T-cell (primary cell): Measurements from ENCODE around the gene CNKSR3. TPM values are rescaled to one million over a fixed set of nuclear protein-coding genes. Genes with fewer than 3 reads are reported as not detected.

Experiments used
- ATAC-seq, 4 experiments: fragments of 200-7000 bp in 3 of 4; fragments of 150-1000 bp in 1 of 4; cut with Tn5 transposase; replicated peaks in 1 of 4; 1 replicate in 3 of 4; 2 replicates in 1 of 4; pipeline ENCODE4 v1.10.0; 2021; ENCODE audit warnings: moderate library complexity in 3 of 4, mild to moderate bottlenecking in 2 of 4, moderate number of reproducible peaks in 1 of 4
- CTCF ChIA-PET, 2 donors: fragments of 300-600 bp; sonication (Branson Sonifier 250); formaldehyde crosslinking; loops; one replicate each; lab custom pipeline; 2022; ENCODE audit warnings: antibody characterized with exemption in 2 of 2; lab: Charles Lee
- POLR2A ChIA-PET, 2 donors: fragments of 300-600 bp; sonication (Branson Sonifier 250); formaldehyde crosslinking; loops; one replicate each; lab custom pipeline; 2022; ENCODE audit warnings: antibody characterized with exemption in 2 of 2; lab: Charles Lee
- DNase-seq, 35 experiments: peaks; one replicate each; pipeline versions ENCODE4 v3.0.0 to v3.0.0-alpha.2; 2013 to 2023
- H3K27ac ChIP-seq: one replicate; pipeline ENCODE4 v1.5.1; 2013; ENCODE audit warnings: low read length
- H3K27me3 ChIP-seq, 2 experiments: replicated peaks in 1 of 2; 1 replicate in 1 of 2; 2 replicates in 1 of 2; pipeline versions ENCODE4 v1.6.1 to v1.7.0; 2013; ENCODE audit warnings: low read length in 1 of 2, mixed read lengths in 1 of 2; ENCODE audit not compliant: control insufficient read depth in 2 of 2, insufficient read depth in 2 of 2; ENCODE audit errors: extremely low read depth in 1 of 2
- H3K36me3 ChIP-seq, 2 donors: 1 replicate in 1 of 2; 2 replicates in 1 of 2; pipeline versions ENCODE4 v1.6.1 to v1.7.0; 2013; ENCODE audit warnings: low read length in 1 of 2; ENCODE audit not compliant: control insufficient read depth in 2 of 2, insufficient read depth in 1 of 2; ENCODE audit errors: extremely low read depth in 1 of 2
- H3K4me1 ChIP-seq, 2 experiments: 1 replicate in 1 of 2; 2 replicates in 1 of 2; pipeline versions ENCODE4 v1.6.1 to v1.7.0; 2013; ENCODE audit warnings: low read length in 2 of 2, mixed read lengths in 1 of 2; ENCODE audit not compliant: insufficient read depth in 2 of 2, control insufficient read depth in 1 of 2; ENCODE audit errors: extremely low read depth in 1 of 2
- H3K4me3 ChIP-seq, 2 donors: 1 replicate in 1 of 2; 2 replicates in 1 of 2; pipeline versions ENCODE4 v1.5.1 to v1.7.0; 2013; ENCODE audit warnings: mild to moderate bottlenecking in 2 of 2, low read length in 1 of 2, moderate library complexity in 1 of 2; ENCODE audit not compliant: control insufficient read depth in 1 of 2; ENCODE audit errors: extremely low read depth in 1 of 2
- H3K9me3 ChIP-seq: 2 replicates; pipeline ENCODE4 v1.7.0; 2013
- H3K27ac Mint-ChIP-seq, 2 donors: one replicate each; pipeline ENCODE4 v1.8.0; 2020 to 2021; ENCODE audit warnings: mild to moderate bottlenecking in 2 of 2, mixed read lengths in 2 of 2
- H3K27me3 Mint-ChIP-seq, 2 donors: one replicate each; pipeline ENCODE4 v1.8.0; 2021 to 2022; ENCODE audit warnings: mixed read lengths in 2 of 2
- H3K36me3 Mint-ChIP-seq: one replicate; pipeline ENCODE4 v1.8.0; 2021; ENCODE audit warnings: mixed read lengths
- H3K4me1 Mint-ChIP-seq, 3 donors: one replicate each; pipeline ENCODE4 v1.8.0; 2020 to 2022; ENCODE audit warnings: mixed read lengths in 3 of 3, mild to moderate bottlenecking in 1 of 3
- H3K4me3 Mint-ChIP-seq, 3 donors: one replicate each; pipeline ENCODE4 v1.8.0; 2020 to 2022; ENCODE audit warnings: mild to moderate bottlenecking in 3 of 3, mixed read lengths in 3 of 3, moderate library complexity in 3 of 3
- H3K9me3 Mint-ChIP-seq, 3 donors: one replicate each; pipeline ENCODE4 v1.8.0; 2020 to 2022; ENCODE audit warnings: mixed read lengths in 3 of 3
- WGBS: methylation state at CpG from one replicate; pipeline ENCODE4 v1.1.5; 2013; ENCODE audit warnings: missing lambda C conversion rate; ENCODE audit not compliant: insufficient coverage; 5-methylcytosine and 5-hydroxymethylcytosine counted together
- total RNA-seq, 35 experiments: library from RNA in 6 of 35; stranded (reverse) in 6 of 35; fragments of 120-200 nt in 1 of 35; gene quantifications; one replicate each; pipeline versions ENCODE4 v1.2.1 to v1.2.4 and lab custom pipeline; 2013 to 2026

Gene CNKSR3
- total RNA-seq, 5 donors from 2014 or later (not counting 1 experiment from before 2014, with no cell fraction given) = 0.05 to 0.35 (median 0.20) TPM

DNA sequence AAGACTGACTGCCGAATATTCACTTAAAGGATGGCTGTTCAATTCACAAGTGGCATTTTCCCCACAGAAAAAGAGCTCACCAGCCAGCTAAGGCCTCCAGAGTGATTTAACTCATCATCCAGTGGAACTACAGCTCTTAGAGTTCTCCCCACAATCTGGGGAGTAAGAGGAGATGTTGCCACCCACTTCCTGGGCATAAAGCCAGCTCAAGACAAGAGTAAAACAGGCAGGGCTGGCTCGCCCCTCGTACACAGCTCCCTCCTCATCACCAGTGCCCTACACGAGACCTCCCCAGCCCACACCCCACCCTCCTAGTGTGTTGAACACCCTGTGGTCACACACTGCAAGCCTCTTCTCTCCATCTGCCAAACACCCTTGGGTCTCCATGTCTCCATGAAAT, 106.7 kb downstream of the CNKSR3 start:
- no peak overlapping the region for H3K27ac ChIP-seq
- Mint-ChIP-seq H3K9me3 (no peaks in the 10 kb centered on the region), H3K4me1 (peaks cover 0 to 2% (median 0%) of the 10 kb centered on the region in 3 donors), H3K27me3 (peaks cover 0 to 2% of the 10 kb centered on the region in 2 donors), H3K4me3 (no peak overlapping the region), H3K36me3 (no peaks in the 10 kb centered on the region), H3K27ac (no peak overlapping the region)
- no peaks in the 10 kb centered on the region for H3K36me3 ChIP-seq
- no peaks in the 10 kb centered on the region for H3K27me3 ChIP-seq
- ATAC-seq (no peak), DNase-seq (no peak)
- H3K4me3 ChIP-seq = no peak overlapping the region
- no peaks in the 10 kb centered on the region for H3K9me3 ChIP-seq
- no peaks in the 10 kb centered on the region for H3K4me1 ChIP-seq
- POLR2A ChIA-PET = no interaction called here
- 9% methylated on average over 3 of the region's 4 CpGs for WGBS
- CTCF ChIA-PET = no interaction called here

DNA sequence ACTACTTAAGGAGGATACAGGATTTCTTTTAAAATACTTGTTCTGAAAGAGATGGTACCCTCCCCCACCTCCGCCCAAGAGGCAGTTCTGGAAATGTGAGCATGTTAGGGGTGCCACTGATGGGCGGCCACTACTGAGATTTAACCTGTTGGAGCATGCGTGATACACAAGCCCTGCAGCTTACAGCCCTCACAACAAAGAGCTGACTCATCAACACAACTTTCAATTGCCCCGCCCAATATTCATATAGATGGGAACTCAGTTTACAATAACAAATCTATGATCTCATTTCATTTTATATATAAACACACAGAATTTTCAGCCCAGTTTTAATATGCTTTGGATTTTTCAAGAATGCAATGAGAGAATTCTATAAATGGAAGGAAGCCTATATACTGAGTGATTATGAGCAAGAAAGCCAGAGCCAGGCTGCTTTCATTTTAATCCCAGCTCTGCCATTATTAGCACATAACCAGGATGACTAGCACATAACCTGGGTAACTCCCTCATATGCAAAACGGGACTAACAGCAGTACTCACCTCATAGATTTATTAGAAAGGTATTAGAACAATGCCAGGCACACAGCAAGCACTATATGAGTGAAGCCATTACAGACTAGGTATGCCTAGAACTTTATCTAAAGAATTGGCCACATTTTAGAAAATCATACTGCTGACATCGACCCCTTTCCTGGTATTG, 108.3 kb downstream of the CNKSR3 start:
- Mint-ChIP-seq H3K27ac (no peak overlapping the region), H3K9me3 (no peaks in the 10 kb centered on the region), H3K4me1 (peaks cover 0 to 2% (median 0%) of the 10 kb centered on the region in 3 donors), H3K36me3 (no peaks in the 10 kb centered on the region), H3K27me3 (peaks cover 0 to 2% of the 10 kb centered on the region in 2 donors), H3K4me3 (no peak overlapping the region)
- ChIA-PET POLR2A (no interaction called here), CTCF (interaction anchor here in 1 of 2 donors (0.6 kb wide), 1 partner anchor 17 kb away, joined by 3 read pairs; no protein-coding TSS in a partner anchor)
- Histone ChIP-seq H3K4me3 (no peak overlapping the region), H3K4me1 (no peaks in the 10 kb centered on the region), H3K27ac (no peak overlapping the region), H3K9me3 (no peaks in the 10 kb centered on the region), H3K36me3 (no peaks in the 10 kb centered on the region), H3K27me3 (no peaks in the 10 kb centered on the region)
- DNase-seq (no peak), ATAC-seq (no peak)
- WGBS = 60% methylated on average over 1 of the region's 6 CpGs

- Histone ChIP-seq H3K36me3 (no peaks in the 10 kb centered on the region), H3K27me3 (no peaks in the 10 kb centered on the region), H3K9me3 (no peaks in the 10 kb centered on the region), H3K27ac (no peak overlapping the region), H3K4me3 (no peak overlapping the region), H3K4me1 (no peaks in the 10 kb centered on the region)
- 74% methylated on average over 3 of the region's 5 CpGs for whole genome bisulfite sequencing
- Mint-ChIP-seq H3K4me3 (no peak overlapping the region), H3K27me3 (no peaks in the 10 kb centered on the region), H3K27ac (no peak overlapping the region), H3K4me1 (peaks cover 0 to 2% (median 2%) of the 10 kb centered on the region in 3 donors), H3K9me3 (no peaks in the 10 kb centered on the region), H3K36me3 (no peaks in the 10 kb centered on the region)
- POLR2A ChIA-PET = no interaction called here
- DNase-seq (no peak), ATAC-seq (no peak)
- CTCF ChIA-PET = no interaction called here
Observed at GRCh38 chr6:154399097-154399496, 111.4 kb downstream of the CNKSR3 start.

DNA sequence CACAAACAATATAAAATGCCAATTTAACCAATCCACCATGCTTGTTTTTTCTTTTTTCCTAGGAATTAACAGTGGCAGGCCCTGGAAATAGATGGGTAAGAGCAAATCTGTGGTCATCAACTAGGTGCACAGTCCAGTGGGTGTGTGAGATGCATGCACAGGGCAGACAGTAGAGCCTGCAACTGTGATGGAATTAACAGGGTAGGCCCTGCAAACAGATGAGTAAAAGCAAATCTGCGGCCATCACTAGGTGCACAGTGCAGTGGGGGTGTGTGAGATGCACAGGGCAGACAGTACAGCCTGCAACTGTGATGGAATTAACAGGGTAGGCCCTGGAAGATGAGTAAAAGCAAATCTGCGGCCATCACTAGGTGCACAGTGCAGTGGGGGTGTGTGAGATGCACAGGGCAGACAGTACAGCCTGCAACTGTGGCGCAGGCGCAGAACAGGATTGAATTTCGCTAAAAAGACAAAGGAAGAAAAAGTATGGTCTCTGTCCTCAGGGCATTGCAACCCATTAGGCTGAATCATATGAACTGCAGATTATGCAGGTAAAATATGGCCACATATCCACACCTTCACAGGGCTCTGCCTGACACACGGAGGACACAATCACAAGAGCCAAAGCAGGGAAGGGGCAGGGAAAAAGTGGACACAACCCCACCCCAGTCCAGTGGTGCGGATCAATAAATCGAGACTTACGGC, 112.8 kb downstream of the CNKSR3 start:
- Mint-ChIP-seq H3K27ac (no peak overlapping the region), H3K9me3 (no peaks in the 10 kb centered on the region), H3K4me1 (peaks cover 0 to 2% (median 0%) of the 10 kb centered on the region in 3 donors), H3K27me3 (no peaks in the 10 kb centered on the region), H3K36me3 (no peaks in the 10 kb centered on the region), H3K4me3 (no peak overlapping the region)
- H3K27me3 ChIP-seq = peaks cover 0 to under 1% of the 10 kb centered on the region in 2 experiments
- no peaks in the 10 kb centered on the region for H3K4me1 ChIP-seq
- H3K4me3 ChIP-seq = no peak overlapping the region
- 92% methylated on average over 3 of the region's 9 CpGs for WGBS
- DNase-seq = no peak
- POLR2A ChIA-PET = interaction anchor here in 1 of 2 donors (0.6 kb wide), 1 partner anchor 22 kb away, joined by 5 read pairs; no protein-coding TSS in a partner anchor
- H3K9me3 ChIP-seq = no peaks in the 10 kb centered on the region
- ATAC-seq = no peak
- CTCF ChIA-PET = no interaction called here
- H3K36me3 ChIP-seq = no peaks in the 10 kb centered on the region
- no peak overlapping the region for H3K27ac ChIP-seq

DNA sequence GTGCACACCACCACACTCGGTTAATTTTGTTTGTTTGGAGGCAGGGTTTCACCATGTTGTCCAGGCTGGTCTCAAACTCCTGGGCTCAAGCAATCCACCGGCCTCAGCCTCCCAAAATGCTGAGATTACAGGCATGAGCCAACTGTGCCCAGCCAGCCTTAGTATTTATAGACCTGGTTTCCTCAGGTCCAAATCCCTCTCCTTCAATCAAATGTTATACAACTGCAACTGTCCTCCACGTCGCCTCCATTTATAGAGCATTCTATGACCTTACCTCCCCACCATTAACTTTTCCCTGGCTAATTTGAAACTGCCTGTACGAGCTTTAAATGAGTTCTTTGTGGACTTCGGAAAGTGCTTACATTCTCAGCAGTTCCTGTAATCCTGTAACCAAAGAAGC, 114.6 kb downstream of the CNKSR3 start:
- ATAC-seq = no peak
- no peak for DNase-seq
- H3K27ac ChIP-seq = no peak overlapping the region
- no peak overlapping the region for H3K27ac Mint-ChIP-seq
- peaks cover 0 to 2% (median 0%) of the 10 kb centered on the region in 3 donors for H3K4me1 Mint-ChIP-seq
- H3K36me3 ChIP-seq = no peaks in the 10 kb centered on the region
- H3K27me3 Mint-ChIP-seq = peaks cover 5 to 7% of the 10 kb centered on the region in 2 donors
- H3K4me3 ChIP-seq = no peak overlapping the region
- H3K36me3 Mint-ChIP-seq = no peaks in the 10 kb centered on the region
- CTCF ChIA-PET = no interaction called here
- no peak overlapping the region for H3K4me3 Mint-ChIP-seq
- POLR2A ChIA-PET = no interaction called here
- H3K27me3 ChIP-seq = peaks cover 0 to 5% of the 10 kb centered on the region in 2 experiments
- 98% methylated on average over 4 of the region's 6 CpGs for WGBS
- no peaks in the 10 kb centered on the region for H3K9me3 ChIP-seq
- H3K9me3 Mint-ChIP-seq = no peaks in the 10 kb centered on the region
- no peaks in the 10 kb centered on the region for H3K4me1 ChIP-seq

DNA sequence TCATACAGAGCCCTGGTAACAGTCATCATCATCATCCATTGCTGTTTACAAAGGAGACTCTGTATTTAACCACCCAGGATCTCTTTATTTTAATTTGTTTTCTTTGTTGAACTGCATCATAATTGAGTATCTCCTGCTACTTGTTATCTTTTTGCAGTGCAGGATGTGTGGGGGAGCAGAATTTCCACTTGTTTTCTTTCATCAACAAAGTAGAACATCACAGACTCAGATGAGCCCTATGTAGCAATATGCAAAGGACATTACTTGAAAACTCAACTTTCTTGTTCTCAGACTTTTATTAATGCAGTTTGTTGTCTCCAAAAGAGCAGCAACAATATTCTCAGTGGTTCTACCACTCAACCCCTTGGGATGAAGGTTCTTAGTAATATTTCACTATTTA, 115.2 kb downstream of the CNKSR3 start:
- ChIA-PET CTCF (no interaction called here), POLR2A (no interaction called here)
- peaks cover 5 to 7% of the 10 kb centered on the region in 2 donors for H3K27me3 Mint-ChIP-seq
- H3K27ac Mint-ChIP-seq = no peak overlapping the region
- no peaks in the 10 kb centered on the region for H3K4me1 ChIP-seq
- no peaks in the 10 kb centered on the region for H3K9me3 Mint-ChIP-seq
- H3K9me3 ChIP-seq = no peaks in the 10 kb centered on the region
- no peaks in the 10 kb centered on the region for H3K36me3 ChIP-seq
- H3K4me3 ChIP-seq = no peak overlapping the region
- DNase-seq = no peak
- no peak overlapping the region for H3K4me3 Mint-ChIP-seq
- H3K27me3 ChIP-seq = peaks cover 0 to 5% of the 10 kb centered on the region in 2 experiments
- peaks cover 0 to 2% (median 0%) of the 10 kb centered on the region in 3 donors for H3K4me1 Mint-ChIP-seq
- no peak for ATAC-seq
- H3K36me3 Mint-ChIP-seq = no peaks in the 10 kb centered on the region
- H3K27ac ChIP-seq = no peak overlapping the region
